ENCODE measurements around the gene SPARC. TPM values are rescaled to one million over a fixed set of nuclear protein-coding genes. Genes with fewer than 3 reads are reported as not detected.

The SPARC gene
- total and polyA plus RNA-seq, 2 donors, result 152 to 183 TPM

GRCh38 chr5:151677776-151678545, 8.8 kb downstream of the SPARC start:
- Histone ChIP-seq H3K27ac (ENCODE audit: low read depth in 1 of 2, low read length in 1 of 2) (no peak overlapping the region), H3K4me3 (ENCODE audit: low read length in 2 of 2) (no peak overlapping the region), H3K27me3 (ENCODE audit: control insufficient read depth in 2 of 2, insufficient read depth in 1 of 2, low read length in 1 of 2) (no peaks in the 10 kb centered on the region), H3K9me3 (ENCODE audit: control insufficient read depth in 2 of 2, insufficient read depth in 1 of 2, low read length in 1 of 2) (no peaks in the 10 kb centered on the region), H3K36me3 (ENCODE audit: control insufficient read depth in 2 of 2, insufficient read depth in 2 of 2, low read length in 1 of 2) (no peaks in the 10 kb centered on the region), H3K4me1 (ENCODE audit: control insufficient read depth in 2 of 2, insufficient read depth in 2 of 2, low read length in 2 of 2) (peaks cover 0 to 14% of the 10 kb centered on the region in 2 donors)
- WGBS, result 71% methylated on average over 6 of the region's 6 CpGs
- no peak for DNase-seq (ENCODE audit: low read depth in 6 of 9, low spot score in 9 of 9)

- Histone ChIP-seq H3K9me3 (ENCODE audit: control insufficient read depth in 2 of 2, insufficient read depth in 1 of 2, low read length in 1 of 2) (no peaks in the 10 kb centered on the region), H3K4me3 (ENCODE audit: low read length in 2 of 2) (no peak overlapping the region), H3K36me3 (ENCODE audit: control insufficient read depth in 2 of 2, insufficient read depth in 2 of 2, low read length in 1 of 2) (no peaks in the 10 kb centered on the region), H3K27ac (ENCODE audit: low read depth in 1 of 2, low read length in 1 of 2) (peak overlapping the region in 1 of 2 donors; percentile 33), H3K27me3 (ENCODE audit: control insufficient read depth in 2 of 2, insufficient read depth in 1 of 2, low read length in 1 of 2) (no peaks in the 10 kb centered on the region), H3K4me1 (ENCODE audit: control insufficient read depth in 2 of 2, insufficient read depth in 2 of 2, low read length in 2 of 2) (peaks cover 0 to 15% of the 10 kb centered on the region in 2 donors)
- 97% methylated on average over 2 of the region's 2 CpGs for WGBS
- DNase-seq (ENCODE audit: low read depth in 6 of 9, low spot score in 9 of 9), result no peak
Observed at GRCh38 chr5:151676719-151677118, 10.0 kb downstream of the SPARC start.

- no peak for DNase-seq (ENCODE audit: low read depth in 6 of 9, low spot score in 9 of 9)
- Histone ChIP-seq H3K4me3 (ENCODE audit: low read length in 2 of 2) (no peak overlapping the region), H3K9me3 (ENCODE audit: control insufficient read depth in 2 of 2, insufficient read depth in 1 of 2, low read length in 1 of 2) (no peaks in the 10 kb centered on the region), H3K36me3 (ENCODE audit: control insufficient read depth in 2 of 2, insufficient read depth in 2 of 2, low read length in 1 of 2) (no peaks in the 10 kb centered on the region), H3K4me1 (ENCODE audit: control insufficient read depth in 2 of 2, insufficient read depth in 2 of 2, low read length in 2 of 2) (peaks cover 0 to 15% of the 10 kb centered on the region in 2 donors), H3K27ac (ENCODE audit: low read depth in 1 of 2, low read length in 1 of 2) (peak overlapping the region in 1 of 2 donors; percentile 60), H3K27me3 (ENCODE audit: control insufficient read depth in 2 of 2, insufficient read depth in 1 of 2, low read length in 1 of 2) (no peaks in the 10 kb centered on the region)
Observed at GRCh38 chr5:151676314-151676712, 10.4 kb downstream of the SPARC start.

GRCh38 chr5:151675611-151676313, 11.0 kb downstream of the SPARC start:
- Histone ChIP-seq H3K36me3 (ENCODE audit: control insufficient read depth in 2 of 2, insufficient read depth in 2 of 2, low read length in 1 of 2) (peaks cover 0 to 1% of the 10 kb centered on the region in 2 donors), H3K27ac (ENCODE audit: low read depth in 1 of 2, low read length in 1 of 2) (peak overlapping the region in 1 of 2 donors; percentile 60)
- no peak for DNase-seq (ENCODE audit: low read depth in 6 of 9, low spot score in 9 of 9)

GRCh38 chr5:151674626-151675610, 11.8 kb downstream of the SPARC start:
- Histone ChIP-seq H3K27me3 (ENCODE audit: control insufficient read depth in 2 of 2, insufficient read depth in 1 of 2, low read length in 1 of 2) (no peaks in the 10 kb centered on the region), H3K4me1 (ENCODE audit: control insufficient read depth in 2 of 2, insufficient read depth in 2 of 2, low read length in 2 of 2) (peaks cover 0 to 15% of the 10 kb centered on the region in 2 donors), H3K27ac (ENCODE audit: low read depth in 1 of 2, low read length in 1 of 2) (peak overlapping the region in 1 of 2 donors; percentile 60), H3K9me3 (ENCODE audit: control insufficient read depth in 2 of 2, insufficient read depth in 1 of 2, low read length in 1 of 2) (no peaks in the 10 kb centered on the region), H3K4me3 (ENCODE audit: low read length in 2 of 2) (no peak overlapping the region), H3K36me3 (ENCODE audit: control insufficient read depth in 2 of 2, insufficient read depth in 2 of 2, low read length in 1 of 2) (peaks cover 0 to 5% of the 10 kb centered on the region in 2 donors)
- 92% methylated on average over 4 of the region's 4 CpGs for WGBS
- DNase-seq (ENCODE audit: low read depth in 6 of 9, low spot score in 9 of 9), result no peak

More at GRCh38 chr5:151675611-151676313, 11.0 kb downstream of the SPARC start:
- 91% methylated on average over 3 of the region's 3 CpGs for WGBS
- H3K27me3 ChIP-seq (ENCODE audit: control insufficient read depth in 2 of 2, insufficient read depth in 1 of 2, low read length in 1 of 2), result no peaks in the 10 kb centered on the region
- no peaks in the 10 kb centered on the region for H3K9me3 ChIP-seq (ENCODE audit: control insufficient read depth in 2 of 2, insufficient read depth in 1 of 2, low read length in 1 of 2)
- peaks cover 0 to 15% of the 10 kb centered on the region in 2 donors for H3K4me1 ChIP-seq (ENCODE audit: control insufficient read depth in 2 of 2, insufficient read depth in 2 of 2, low read length in 2 of 2)
- H3K4me3 ChIP-seq (ENCODE audit: low read length in 2 of 2), result no peak overlapping the region

GRCh38 chr5:151673421-151673820, 13.3 kb downstream of the SPARC start:
- H3K9me3 ChIP-seq (ENCODE audit: control insufficient read depth in 2 of 2, insufficient read depth in 1 of 2, low read length in 1 of 2), result no peaks in the 10 kb centered on the region
- H3K36me3 ChIP-seq (ENCODE audit: control insufficient read depth in 2 of 2, insufficient read depth in 2 of 2, low read length in 1 of 2), result peaks cover 0 to 11% of the 10 kb centered on the region in 2 donors
- DNase-seq (ENCODE audit: low read depth in 6 of 9, low spot score in 9 of 9), result no peak
- H3K4me3 ChIP-seq (ENCODE audit: low read length in 2 of 2), result no peak overlapping the region
- 96% methylated on average over 4 of the region's 4 CpGs for WGBS
- no peak overlapping the region for H3K27ac ChIP-seq (ENCODE audit: low read depth in 1 of 2, low read length in 1 of 2)
- H3K4me1 ChIP-seq (ENCODE audit: control insufficient read depth in 2 of 2, insufficient read depth in 2 of 2, low read length in 2 of 2), result peaks cover 0 to 15% of the 10 kb centered on the region in 2 donors
- H3K27me3 ChIP-seq (ENCODE audit: control insufficient read depth in 2 of 2, insufficient read depth in 1 of 2, low read length in 1 of 2), result no peaks in the 10 kb centered on the region

GRCh38 chr5:151672516-151672915, 14.2 kb downstream of the SPARC start:
- H3K36me3 ChIP-seq (ENCODE audit: control insufficient read depth in 2 of 2, insufficient read depth in 2 of 2, low read length in 1 of 2), result peaks cover 0 to 11% of the 10 kb centered on the region in 2 donors
- DNase-seq (ENCODE audit: low read depth in 6 of 9, low spot score in 9 of 9), result no peak
- H3K27me3 ChIP-seq (ENCODE audit: control insufficient read depth in 2 of 2, insufficient read depth in 1 of 2, low read length in 1 of 2), result no peaks in the 10 kb centered on the region
- H3K9me3 ChIP-seq (ENCODE audit: control insufficient read depth in 2 of 2, insufficient read depth in 1 of 2, low read length in 1 of 2), result no peaks in the 10 kb centered on the region
- peaks cover 0 to 15% of the 10 kb centered on the region in 2 donors for H3K4me1 ChIP-seq (ENCODE audit: control insufficient read depth in 2 of 2, insufficient read depth in 2 of 2, low read length in 2 of 2)
- 94% methylated on average over 8 of the region's 8 CpGs for WGBS
- no peak overlapping the region for H3K4me3 ChIP-seq (ENCODE audit: low read length in 2 of 2)
- peak overlapping the region in 1 of 2 donors; percentile 43 for H3K27ac ChIP-seq (ENCODE audit: low read depth in 1 of 2, low read length in 1 of 2)

- WGBS, result 97% methylated on average over 4 of the region's 4 CpGs
- H3K4me3 ChIP-seq (ENCODE audit: low read length in 2 of 2), result no peak overlapping the region
- no peaks in the 10 kb centered on the region for H3K27me3 ChIP-seq (ENCODE audit: control insufficient read depth in 2 of 2, insufficient read depth in 1 of 2, low read length in 1 of 2)
- no peak overlapping the region for H3K27ac ChIP-seq (ENCODE audit: low read depth in 1 of 2, low read length in 1 of 2)
- H3K9me3 ChIP-seq (ENCODE audit: control insufficient read depth in 2 of 2, insufficient read depth in 1 of 2, low read length in 1 of 2), result no peaks in the 10 kb centered on the region
- H3K4me1 ChIP-seq (ENCODE audit: control insufficient read depth in 2 of 2, insufficient read depth in 2 of 2, low read length in 2 of 2), result peaks cover 0 to 15% of the 10 kb centered on the region in 2 donors
- peaks cover 0 to 11% of the 10 kb centered on the region in 2 donors for H3K36me3 ChIP-seq (ENCODE audit: control insufficient read depth in 2 of 2, insufficient read depth in 2 of 2, low read length in 1 of 2)
- no peak for DNase-seq (ENCODE audit: low read depth in 6 of 9, low spot score in 9 of 9)
Observed at GRCh38 chr5:151671950-151672349, 14.8 kb downstream of the SPARC start.

Data from thymus (tissue), 11 donors.